ENCODE data around the gene SERP2. TPM values are rescaled to one million over a fixed set of nuclear protein-coding genes. Genes with fewer than 3 reads are reported as not detected.

The SERP2 gene
- total and polyA plus RNA-seq, 2 of the 8 experiments (the other 6 are each of a cell fraction or from before 2014, with no cell fraction given): 2.0 to 2.3 TPM

GRCh38 chr13:44342741-44343140, 30.9 kb upstream of the SERP2 start (continued):
- no peak for TF ChIP-seq CHD7 (IDR thresholded peaks at IDR 0.05; ENCODE audit: insufficient replicate concordance, low read length)
- TF ChIP-seq JUND (IDR thresholded peaks at IDR 0.05; ENCODE audit: low read length): no peak
- TF ChIP-seq NRF1 (IDR thresholded peaks at IDR 0.05; ENCODE audit: low read depth, low read length): no peak
- no peak for TF ChIP-seq CTCF (IDR thresholded peaks at IDR 0.05; ENCODE audit: control extremely low read depth in 1 of 3, insufficient read depth in 1 of 3, low read depth in 1 of 3, low read length in 3 of 3)
- TF ChIP-seq EZH2 (IDR thresholded peaks at IDR 0.05; ENCODE audit: low read depth, low read length, severe bottlenecking): no peak
- TF ChIP-seq POLR2AphosphoS5 (IDR thresholded peaks at IDR 0.05; ENCODE audit: low read depth, low read length): no peak
- no peak for TF ChIP-seq CEBPB (IDR thresholded peaks at IDR 0.05; ENCODE audit: low read depth, low read length)
- no peak for TF ChIP-seq KDM4A (IDR thresholded peaks at IDR 0.05; ENCODE audit: low read depth, low read length, severe bottlenecking)
